Measurements from ENCODE around the gene PSMG4. TPM values are rescaled to one million over a fixed set of nuclear protein-coding genes. Genes with fewer than 3 reads are reported as not detected.

PSMG4 gene
- total and polyA plus RNA-seq, 4 donors, result 14.0 to 69.7 (median 20.4) TPM

DNA sequence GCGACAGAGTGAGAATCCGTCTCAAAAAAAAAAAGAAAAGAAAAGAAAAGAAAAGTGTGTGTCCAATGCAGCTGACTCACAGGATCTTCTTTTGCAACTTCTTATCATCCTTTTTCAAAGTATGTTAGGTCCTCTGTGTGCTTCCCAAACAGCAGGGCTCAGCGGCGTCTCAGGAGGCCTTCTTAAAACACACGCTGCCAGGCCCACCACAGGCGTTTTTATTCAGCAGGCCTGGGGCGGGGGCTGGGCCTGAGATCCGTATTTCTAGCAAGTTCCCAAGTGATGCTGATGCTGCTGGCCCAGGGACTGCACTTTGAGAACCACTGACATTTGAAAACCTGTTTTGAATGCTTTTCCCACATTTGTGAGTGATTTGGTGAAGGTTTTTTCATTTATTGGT is 57.1 kb downstream of the PSMG4 start:
- TF ChIP-seq, protein P1, sequence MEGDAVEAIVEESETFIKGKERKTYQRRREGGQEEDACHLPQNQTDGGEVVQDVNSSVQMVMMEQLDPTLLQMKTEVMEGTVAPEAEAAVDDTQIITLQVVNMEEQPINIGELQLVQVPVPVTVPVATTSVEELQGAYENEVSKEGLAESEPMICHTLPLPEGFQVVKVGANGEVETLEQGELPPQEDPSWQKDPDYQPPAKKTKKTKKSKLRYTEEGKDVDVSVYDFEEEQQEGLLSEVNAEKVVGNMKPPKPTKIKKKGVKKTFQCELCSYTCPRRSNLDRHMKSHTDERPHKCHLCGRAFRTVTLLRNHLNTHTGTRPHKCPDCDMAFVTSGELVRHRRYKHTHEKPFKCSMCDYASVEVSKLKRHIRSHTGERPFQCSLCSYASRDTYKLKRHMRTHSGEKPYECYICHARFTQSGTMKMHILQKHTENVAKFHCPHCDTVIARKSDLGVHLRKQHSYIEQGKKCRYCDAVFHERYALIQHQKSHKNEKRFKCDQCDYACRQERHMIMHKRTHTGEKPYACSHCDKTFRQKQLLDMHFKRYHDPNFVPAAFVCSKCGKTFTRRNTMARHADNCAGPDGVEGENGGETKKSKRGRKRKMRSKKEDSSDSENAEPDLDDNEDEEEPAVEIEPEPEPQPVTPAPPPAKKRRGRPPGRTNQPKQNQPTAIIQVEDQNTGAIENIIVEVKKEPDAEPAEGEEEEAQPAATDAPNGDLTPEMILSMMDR (IDR thresholded peaks at IDR 0.05; ENCODE audit: control extremely low read depth, extremely low read depth), result no peak
- no peaks in the 10 kb centered on the region for H3K9me3 ChIP-seq (ENCODE audit: control insufficient read depth in 4 of 4, insufficient read depth in 3 of 4, low read length in 3 of 4)
- H3K4me3 ChIP-seq, result no peak overlapping the region
- H3K36me3 ChIP-seq (ENCODE audit: control insufficient read depth in 4 of 4, insufficient read depth in 4 of 4, low read length in 4 of 4), result no peaks in the 10 kb centered on the region
- H3K27me3 ChIP-seq (ENCODE audit: control insufficient read depth in 3 of 3, insufficient read depth in 3 of 3, low read length in 2 of 3), result no peaks in the 10 kb centered on the region
- H3K27ac ChIP-seq (ENCODE audit: low read depth in 1 of 2, low read length in 1 of 2), result no peak overlapping the region
- ATAC-seq (ENCODE audit: insufficient read depth, low FRiP score), result no peak
- no peak for DNase-seq
- 85 to 91% methylated on average over 8 of the region's 8 CpGs for WGBS, 2 donors
- H3K9ac ChIP-seq (ENCODE audit: insufficient read depth in 1 of 2, low read length in 2 of 2), result no peak overlapping the region
- H3K4me1 ChIP-seq (ENCODE audit: control insufficient read depth in 5 of 5, insufficient read depth in 5 of 5, low read length in 5 of 5), result peaks cover 0 to 46% (median 23%) of the 10 kb centered on the region in 5 donors

DNA sequence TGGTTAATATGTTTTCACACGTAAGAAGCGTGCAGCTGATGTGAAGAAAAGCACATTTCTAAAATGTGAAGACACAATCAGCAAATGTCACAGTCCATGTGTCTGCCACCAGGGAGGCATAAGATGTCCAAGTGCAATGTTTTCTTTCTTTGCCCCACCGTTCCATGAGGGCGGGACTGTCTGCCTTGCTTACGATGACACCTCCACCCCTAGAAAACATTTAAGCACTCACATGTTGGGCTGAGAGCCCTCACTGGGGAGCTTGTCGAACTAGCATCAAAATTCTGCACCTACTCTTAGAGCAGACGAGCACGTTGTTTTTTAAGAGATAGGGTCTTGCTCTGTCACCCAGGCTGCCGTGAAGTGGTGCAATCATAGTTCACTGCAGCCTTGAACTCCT is 57.6 kb downstream of the PSMG4 start:
- ATAC-seq (ENCODE audit: insufficient read depth, low FRiP score), result no peak
- WGBS, 2 donors, result 94 to 97% methylated on average over 9 of the region's 9 CpGs

DNA sequence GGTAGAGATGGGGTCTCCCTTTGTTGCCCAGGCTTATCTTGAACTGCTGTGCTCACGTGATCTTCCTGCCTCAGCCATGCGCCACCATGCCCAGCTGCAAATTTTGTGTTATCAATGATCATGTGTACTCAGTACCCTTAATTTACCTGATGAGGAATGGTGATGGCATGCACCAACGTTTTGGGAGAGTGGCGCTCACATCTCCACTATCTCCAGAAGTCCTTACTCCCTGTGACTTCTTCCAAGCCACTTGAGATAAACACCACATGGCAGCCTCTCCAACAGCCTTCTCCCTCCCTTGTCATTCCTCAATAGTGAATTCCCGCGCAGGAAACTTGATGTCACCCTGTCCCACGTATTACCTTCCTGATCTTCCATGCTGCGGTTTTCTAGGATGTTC is 58.1 kb downstream of the PSMG4 start:
- TF ChIP-seq, protein P1 (IDR thresholded peaks at IDR 0.05; ENCODE audit: control extremely low read depth, extremely low read depth), result no peak
- peaks cover 0 to 3% (median 0%) of the 10 kb centered on the region in 4 donors for H3K36me3 ChIP-seq (ENCODE audit: control insufficient read depth in 4 of 4, insufficient read depth in 4 of 4, low read length in 4 of 4)
- ATAC-seq (ENCODE audit: insufficient read depth, low FRiP score) (no peak), DNase-seq (no peak)
- H3K9ac ChIP-seq (ENCODE audit: insufficient read depth in 1 of 2, low read length in 2 of 2), result no peak overlapping the region
- no peaks in the 10 kb centered on the region for H3K9me3 ChIP-seq (ENCODE audit: control insufficient read depth in 4 of 4, insufficient read depth in 3 of 4, low read length in 3 of 4)
- H3K4me1 ChIP-seq (ENCODE audit: control insufficient read depth in 5 of 5, insufficient read depth in 5 of 5, low read length in 5 of 5), result peaks cover 0 to 48% (median 23%) of the 10 kb centered on the region in 5 donors
- 84 to 90% methylated on average over 8 of the region's 8 CpGs for whole genome bisulfite sequencing, 2 donors
- no peak overlapping the region for H3K4me3 ChIP-seq
- no peak overlapping the region for H3K27ac ChIP-seq (ENCODE audit: low read depth in 1 of 2, low read length in 1 of 2)
- H3K27me3 ChIP-seq (ENCODE audit: control insufficient read depth in 3 of 3, insufficient read depth in 3 of 3, low read length in 2 of 3), result no peaks in the 10 kb centered on the region

More for the DNA sequence above, 57.6 kb downstream of the PSMG4 start:
- H3K4me3 ChIP-seq, result no peak overlapping the region
- DNase-seq, result no peak
- H3K27ac ChIP-seq (ENCODE audit: low read depth in 1 of 2, low read length in 1 of 2), result no peak overlapping the region
- TF ChIP-seq, protein P1 (IDR thresholded peaks at IDR 0.05; ENCODE audit: control extremely low read depth, extremely low read depth), result no peak
- no peaks in the 10 kb centered on the region for H3K27me3 ChIP-seq (ENCODE audit: control insufficient read depth in 3 of 3, insufficient read depth in 3 of 3, low read length in 2 of 3)
- H3K9ac ChIP-seq (ENCODE audit: insufficient read depth in 1 of 2, low read length in 2 of 2), result no peak overlapping the region
- no peaks in the 10 kb centered on the region for H3K9me3 ChIP-seq (ENCODE audit: control insufficient read depth in 4 of 4, insufficient read depth in 3 of 4, low read length in 3 of 4)
- peaks cover 0 to 48% (median 23%) of the 10 kb centered on the region in 5 donors for H3K4me1 ChIP-seq (ENCODE audit: control insufficient read depth in 5 of 5, insufficient read depth in 5 of 5, low read length in 5 of 5)
- no peaks in the 10 kb centered on the region for H3K36me3 ChIP-seq (ENCODE audit: control insufficient read depth in 4 of 4, insufficient read depth in 4 of 4, low read length in 4 of 4)

Other genes starting within 250 kb of the PSMG4 start
- 10 to 100 TPM; 21.9 to 24.1 TPM for gene RIPK1, start 190.5 kb upstream of the PSMG4 start, total RNA-seq
- 10 to 100 TPM; 12.1 to 17.6 TPM for gene RIPK1, start 190.5 kb upstream of the PSMG4 start, polyA plus RNA-seq
- gene BPHL, start 140.2 kb upstream of the PSMG4 start, total RNA-seq, result 10 to 100 TPM; 14.2 to 14.9 TPM
- gene BPHL, start 140.2 kb upstream of the PSMG4 start, polyA plus RNA-seq, result 10 to 100 TPM in 1 of 2 donors, 1 to 10 TPM in 1; 6.0 to 11.7 TPM
- gene TUBB2A, start 101.4 kb upstream of the PSMG4 start, total RNA-seq, result 10 to 100 TPM; 19.7 to 53.5 TPM
- gene TUBB2A, start 101.4 kb upstream of the PSMG4 start, polyA plus RNA-seq, result 10 to 100 TPM; 10.8 to 40.6 TPM
- gene TUBB2B, start 31.3 kb upstream of the PSMG4 start, total RNA-seq, result 1 to 10 TPM; 2.8 to 4.3 TPM
- gene TUBB2B, start 31.3 kb upstream of the PSMG4 start, polyA plus RNA-seq, result 1 to 10 TPM in 1 of 2 donors, under 1 TPM in 1; 0.85 to 2.4 TPM
- gene SLC22A23, start 198.1 kb downstream of the PSMG4 start, total RNA-seq, result 10 to 100 TPM; 33.6 to 45.6 TPM
- gene SLC22A23, start 198.1 kb downstream of the PSMG4 start, polyA plus RNA-seq, result 10 to 100 TPM in 1 of 2 donors, 1 to 10 TPM in 1; 6.6 to 14.5 TPM

Measured in lung (tissue), 12 donors.